GM19035 (cell line): ENCODE data around the gene PREP.

Experiments used
- ATAC-seq: cut with Tn5 transposase; IDR thresholded peaks from one replicate; pipeline ENCODE4 v1.9.1; 2021; ENCODE audit not compliant: unreplicated experiment

PREP gene

GRCh38 chr6:105313211-105313610 lies 89.7 kb downstream of the PREP start:
- no peak for ATAC-seq

- ATAC-seq = no peak
Observed at GRCh38 chr6:105310947-105311346, 91.9 kb downstream of the PREP start.

GRCh38 chr6:105310371-105310770 lies 92.5 kb downstream of the PREP start:
- no peak for ATAC-seq

GRCh38 chr6:105308840-105309239 lies 94.0 kb downstream of the PREP start:
- ATAC-seq = no peak

GRCh38 chr6:105305521-105305920 lies 97.4 kb downstream of the PREP start:
- no peak for ATAC-seq

GRCh38 chr6:105304825-105305224 lies 98.1 kb downstream of the PREP start:
- ATAC-seq = no peak

GRCh38 chr6:105304366-105304765 lies 98.5 kb downstream of the PREP start:
- ATAC-seq = no peak

- ATAC-seq = no peak
Observed at GRCh38 chr6:105302617-105303128, 100.2 kb downstream of the PREP start.

- no peak for ATAC-seq
Observed at GRCh38 chr6:105301756-105302616, 100.9 kb downstream of the PREP start.

GRCh38 chr6:105301072-105301503 lies 101.8 kb downstream of the PREP start:
- no peak for ATAC-seq

GRCh38 chr6:105300090-105300489 lies 102.8 kb downstream of the PREP start:
- no peak for ATAC-seq

- no peak for ATAC-seq
Observed at GRCh38 chr6:105294129-105294528, 108.8 kb downstream of the PREP start.

GRCh38 chr6:105292689-105293339 lies 110.1 kb downstream of the PREP start:
- no peak for ATAC-seq

GRCh38 chr6:105291525-105291924 lies 111.4 kb downstream of the PREP start:
- no peak for ATAC-seq

- no peak for ATAC-seq
Observed at GRCh38 chr6:105282631-105283585, 120.0 kb downstream of the PREP start.

GRCh38 chr6:105280033-105280432 lies 122.8 kb downstream of the PREP start:
- no peak for ATAC-seq

- ATAC-seq = no peak
Observed at GRCh38 chr6:105279463-105279862, 123.4 kb downstream of the PREP start.

- no peak for ATAC-seq
Observed at GRCh38 chr6:105278813-105279212, 124.1 kb downstream of the PREP start.

- ATAC-seq = no peak
Observed at GRCh38 chr6:105278035-105278434, 124.8 kb downstream of the PREP start.

GRCh38 chr6:105276374-105276773 lies 126.5 kb downstream of the PREP start:
- ATAC-seq = no peak

- no peak for ATAC-seq
Observed at GRCh38 chr6:105275542-105275941, 127.3 kb downstream of the PREP start.
